T-helper 2 cell treated with Interferon-gamma antibody and Interleukin-4, amounts not matched to agents 5 μg/mL and 100 μg/mL, for 36 hours (primary cell): ENCODE measurements around the gene NREP.
"Not testable (repeated sequence)": the region's sequence is repeated elsewhere in the genome, so short reads cannot be mapped to it uniquely, and the experiment has no call there.

Source experiments
- DNase-seq: peaks from one replicate; pipeline ENCODE4 v3.0.0; 2021; ENCODE audit warnings: low spot score
- H3K27ac Mint-ChIP-seq: one replicate; pipeline ENCODE4 v1.8.0; 2021; ENCODE audit warnings: mild to moderate bottlenecking, mixed read lengths
- H3K27me3 Mint-ChIP-seq: one replicate; pipeline ENCODE4 v1.8.0; 2021; ENCODE audit warnings: low read depth, mixed read lengths
- H3K36me3 Mint-ChIP-seq: one replicate; pipeline ENCODE4 v1.8.0; 2021; ENCODE audit warnings: low read depth, mixed read lengths
- H3K4me1 Mint-ChIP-seq: one replicate; pipeline ENCODE4 v1.8.0; 2021; ENCODE audit warnings: low read depth, mixed read lengths
- H3K4me3 Mint-ChIP-seq: one replicate; pipeline ENCODE4 v1.8.0; 2022; ENCODE audit warnings: mild to moderate bottlenecking, moderate library complexity, mixed read lengths
- H3K9me3 Mint-ChIP-seq: one replicate; pipeline ENCODE4 v1.8.0; 2021; ENCODE audit warnings: mixed read lengths

NREP gene

GRCh38 chr5:111716789-111717188 is 40.2 kb downstream of the NREP start:
- Mint-ChIP-seq H3K9me3 (peaks cover 30% of the 10 kb centered on the region), H3K27me3 (peaks cover 29% of the 10 kb centered on the region)
- H3K4me1 Mint-ChIP-seq, DNase-seq, H3K27ac Mint-ChIP-seq, H3K36me3 Mint-ChIP-seq, H3K4me3 Mint-ChIP-seq: not testable (repeated sequence)

GRCh38 chr5:111707630-111708164 is 49.3 kb downstream of the NREP start:
- H3K27ac Mint-ChIP-seq = no peak overlapping the region
- no peak overlapping the region for H3K4me3 Mint-ChIP-seq
- H3K27me3 Mint-ChIP-seq = peaks cover 20% of the 10 kb centered on the region
- no peak for DNase-seq
- H3K9me3 Mint-ChIP-seq = peaks cover 14% of the 10 kb centered on the region
- peaks cover 14% of the 10 kb centered on the region for H3K4me1 Mint-ChIP-seq
- H3K36me3 Mint-ChIP-seq = peaks cover 6% of the 10 kb centered on the region

DNA sequence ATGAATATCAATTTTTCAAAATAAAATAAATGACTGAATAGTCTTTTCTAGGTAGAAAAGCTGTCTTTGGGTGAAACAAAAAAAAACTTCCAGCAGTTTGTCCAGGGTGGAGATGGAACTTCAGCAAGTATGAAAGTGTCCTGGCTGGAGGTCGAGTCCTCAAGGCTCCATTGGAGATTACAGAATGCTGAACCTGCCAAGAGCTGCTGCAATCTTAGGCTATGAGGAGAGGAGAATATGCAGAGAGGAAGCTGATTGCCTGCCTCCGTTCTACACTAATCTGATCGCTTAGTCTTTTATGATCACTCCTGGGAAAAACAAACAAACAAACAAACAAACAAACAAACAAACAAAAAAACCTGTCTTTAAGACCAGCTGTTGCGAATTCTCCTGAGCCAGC is 50.6 kb downstream of the NREP start:
- Mint-ChIP-seq H3K4me3 (no peak overlapping the region), H3K4me1 (peaks cover 16% of the 10 kb centered on the region), H3K27me3 (peaks cover 11% of the 10 kb centered on the region), H3K36me3 (no peaks in the 10 kb centered on the region), H3K27ac (no peak overlapping the region), H3K9me3 (peaks cover 4% of the 10 kb centered on the region)
- DNase-seq = no peak

DNA sequence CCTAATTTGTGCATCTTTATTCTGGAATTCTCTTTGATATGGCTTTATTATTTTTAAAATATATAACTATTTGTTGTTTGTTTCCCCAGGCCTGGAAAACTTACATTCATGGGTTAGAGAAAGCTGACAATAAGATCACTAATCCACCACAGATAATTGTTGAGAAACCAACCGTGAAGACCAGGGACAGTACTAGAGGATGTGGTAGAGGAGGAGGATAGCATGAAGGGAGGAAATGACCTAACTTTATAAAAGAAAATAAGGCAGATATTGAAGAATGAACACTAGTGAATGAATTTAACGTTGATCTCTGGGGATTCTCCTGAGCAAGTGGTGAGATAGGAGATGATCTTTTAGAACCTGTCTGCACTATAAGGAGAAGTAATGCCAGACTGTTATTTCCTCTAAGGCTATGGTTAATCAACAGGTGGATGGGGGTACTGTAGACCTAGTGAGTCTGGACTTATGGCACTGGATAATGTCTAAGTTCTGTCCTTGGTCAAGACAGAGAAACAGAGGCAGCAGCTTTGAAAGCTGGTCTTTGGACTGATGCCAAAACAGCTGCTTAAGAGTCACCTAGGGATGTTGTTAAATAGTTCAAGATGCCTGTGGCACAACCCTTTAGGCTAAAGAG is 52.4 kb downstream of the NREP start:
- no peaks in the 10 kb centered on the region for H3K36me3 Mint-ChIP-seq
- peaks cover 16% of the 10 kb centered on the region for H3K4me1 Mint-ChIP-seq
- H3K27ac Mint-ChIP-seq = peak overlapping the region; percentile 16
- H3K27me3 Mint-ChIP-seq = peaks cover 15% of the 10 kb centered on the region
- no peak for DNase-seq
- peaks cover 4% of the 10 kb centered on the region for H3K9me3 Mint-ChIP-seq
- peak overlapping the region; percentile 23 for H3K4me3 Mint-ChIP-seq

DNA sequence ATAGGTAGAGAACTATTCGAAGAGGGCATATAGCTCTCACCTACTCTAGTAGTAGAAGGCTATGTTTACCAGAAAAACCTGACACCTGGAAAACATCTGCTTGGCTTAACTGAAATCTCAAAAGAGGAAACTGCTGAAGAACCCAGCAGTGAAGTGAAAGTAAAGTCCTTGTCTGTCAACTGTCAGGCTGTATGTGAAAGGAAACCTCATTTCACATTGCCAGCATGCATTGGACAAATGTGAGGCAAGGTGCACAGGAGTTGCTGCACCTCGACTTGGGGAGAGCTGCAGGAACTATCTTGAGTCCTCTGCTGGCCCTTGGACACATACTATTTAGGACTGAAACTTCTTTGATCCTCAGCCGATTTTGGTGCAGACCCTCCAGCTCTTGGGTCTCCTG is 53.3 kb downstream of the NREP start:
- Mint-ChIP-seq H3K4me3 (peak overlapping the region; percentile 62), H3K36me3 (no peaks in the 10 kb centered on the region), H3K9me3 (peaks cover 4% of the 10 kb centered on the region), H3K27me3 (peaks cover 15% of the 10 kb centered on the region), H3K27ac (peak overlapping the region; percentile 22), H3K4me1 (peaks cover 16% of the 10 kb centered on the region)
- DNase-seq = peak; percentile 10

DNA sequence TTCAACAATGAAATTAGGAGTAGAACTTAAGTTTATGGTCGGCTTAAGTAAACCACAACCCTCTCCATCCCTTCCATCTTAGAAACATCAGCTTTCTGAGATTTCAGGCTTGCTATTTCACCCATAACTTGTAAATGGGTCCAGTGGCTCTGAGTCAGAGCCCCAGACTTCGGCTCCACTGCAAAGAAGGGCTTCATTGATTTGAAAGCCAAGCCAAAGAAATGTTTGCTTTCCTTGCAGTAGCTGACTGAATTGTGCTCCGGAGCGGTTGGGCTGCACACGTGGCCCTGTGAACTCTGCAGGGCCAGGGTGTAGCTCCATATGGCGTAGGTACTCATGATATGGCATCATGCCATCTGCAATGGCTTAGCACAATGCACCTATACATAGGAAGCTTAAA is 57.0 kb downstream of the NREP start:
- Mint-ChIP-seq H3K4me1 (peaks cover 16% of the 10 kb centered on the region), H3K4me3 (no peak overlapping the region), H3K9me3 (peaks cover 4% of the 10 kb centered on the region), H3K27me3 (peaks cover 12% of the 10 kb centered on the region), H3K27ac (no peak overlapping the region), H3K36me3 (no peaks in the 10 kb centered on the region)
- DNase-seq = no peak

DNA sequence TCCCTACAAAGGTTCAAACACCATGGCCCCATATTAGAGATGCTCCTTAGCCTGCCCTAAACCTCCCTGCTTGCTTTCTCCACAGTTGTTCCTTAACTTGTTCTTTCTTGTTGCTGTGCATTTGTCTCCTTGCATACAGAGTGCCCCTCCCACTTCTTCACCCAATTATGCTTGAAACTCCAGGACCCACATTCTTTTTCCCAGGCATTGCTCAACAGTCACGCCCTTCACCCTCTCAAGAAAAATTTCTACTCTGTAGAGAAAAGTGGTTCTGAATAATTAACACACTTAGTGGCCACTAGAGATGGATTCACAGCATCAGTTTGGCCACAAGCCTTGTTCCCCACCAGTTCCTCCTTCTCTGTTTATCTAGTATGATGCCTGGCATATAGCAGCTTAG is 57.7 kb downstream of the NREP start:
- Mint-ChIP-seq H3K27ac (no peak overlapping the region), H3K9me3 (no peaks in the 10 kb centered on the region), H3K4me1 (peaks cover 12% of the 10 kb centered on the region), H3K27me3 (peaks cover 14% of the 10 kb centered on the region), H3K4me3 (no peak overlapping the region), H3K36me3 (no peaks in the 10 kb centered on the region)
- no peak for DNase-seq

GRCh38 chr5:111697881-111698757 is 58.9 kb downstream of the NREP start:
- Mint-ChIP-seq H3K9me3 (no peaks in the 10 kb centered on the region), H3K27ac (no peak overlapping the region), H3K36me3 (no peaks in the 10 kb centered on the region), H3K27me3 (peaks cover 16% of the 10 kb centered on the region), H3K4me3 (no peak overlapping the region), H3K4me1 (peaks cover 4% of the 10 kb centered on the region)
- DNase-seq = no peak

GRCh38 chr5:111697215-111697614 is 59.8 kb downstream of the NREP start:
- Mint-ChIP-seq H3K27ac (no peak overlapping the region), H3K9me3 (no peaks in the 10 kb centered on the region), H3K36me3 (no peaks in the 10 kb centered on the region), H3K4me1 (no peaks in the 10 kb centered on the region), H3K27me3 (peaks cover 16% of the 10 kb centered on the region), H3K4me3 (no peak overlapping the region)
- DNase-seq = no peak

DNA sequence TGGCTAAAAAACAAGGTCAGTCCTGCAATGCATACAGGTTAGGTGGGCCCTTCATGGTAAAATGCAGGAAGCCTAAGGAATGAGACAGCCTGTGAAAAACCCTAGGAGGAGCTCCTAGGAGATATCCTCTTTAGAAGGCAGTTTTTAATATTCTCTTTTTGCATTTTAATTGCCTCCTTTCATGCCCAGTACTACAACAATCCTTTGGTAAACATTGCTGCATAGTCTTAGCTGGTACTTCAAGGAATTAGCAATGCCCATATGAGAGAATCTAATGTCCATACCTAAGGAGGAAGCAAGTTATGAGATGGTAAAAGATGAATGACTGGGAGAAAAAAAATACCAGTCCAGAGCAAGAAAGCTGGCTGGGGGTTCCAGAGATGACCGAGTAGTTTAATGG is 61.0 kb downstream of the NREP start:
- Mint-ChIP-seq H3K4me1 (peaks cover 2% of the 10 kb centered on the region), H3K27me3 (peaks cover 14% of the 10 kb centered on the region), H3K36me3 (no peaks in the 10 kb centered on the region), H3K27ac (no peak overlapping the region), H3K4me3 (no peak overlapping the region), H3K9me3 (no peaks in the 10 kb centered on the region)
- DNase-seq = no peak

GRCh38 chr5:111694133-111694532 is 62.9 kb downstream of the NREP start:
- no peaks in the 10 kb centered on the region for H3K36me3 Mint-ChIP-seq

GRCh38 chr5:111691914-111692313 is 65.1 kb downstream of the NREP start:
- H3K36me3 Mint-ChIP-seq = no peaks in the 10 kb centered on the region
- no peaks in the 10 kb centered on the region for H3K9me3 Mint-ChIP-seq
- H3K4me1 Mint-ChIP-seq = peaks cover 2% of the 10 kb centered on the region
- no peak overlapping the region for H3K27ac Mint-ChIP-seq
- H3K4me3 Mint-ChIP-seq = no peak overlapping the region
- no peak for DNase-seq
- peaks cover 6% of the 10 kb centered on the region for H3K27me3 Mint-ChIP-seq

More at GRCh38 chr5:111694133-111694532, 62.9 kb downstream of the NREP start:
- H3K27me3 Mint-ChIP-seq = peaks cover 6% of the 10 kb centered on the region
- no peak overlapping the region for H3K4me3 Mint-ChIP-seq
- no peak overlapping the region for H3K27ac Mint-ChIP-seq
- DNase-seq = no peak
- H3K4me1 Mint-ChIP-seq = peaks cover 2% of the 10 kb centered on the region
- H3K9me3 Mint-ChIP-seq = no peaks in the 10 kb centered on the region

GRCh38 chr5:111691508-111691907 is 65.5 kb downstream of the NREP start:
- Mint-ChIP-seq H3K4me1 (peaks cover 2% of the 10 kb centered on the region), H3K27ac (no peak overlapping the region), H3K36me3 (no peaks in the 10 kb centered on the region), H3K4me3 (no peak overlapping the region), H3K9me3 (no peaks in the 10 kb centered on the region), H3K27me3 (peaks cover 6% of the 10 kb centered on the region)
- no peak for DNase-seq

DNA sequence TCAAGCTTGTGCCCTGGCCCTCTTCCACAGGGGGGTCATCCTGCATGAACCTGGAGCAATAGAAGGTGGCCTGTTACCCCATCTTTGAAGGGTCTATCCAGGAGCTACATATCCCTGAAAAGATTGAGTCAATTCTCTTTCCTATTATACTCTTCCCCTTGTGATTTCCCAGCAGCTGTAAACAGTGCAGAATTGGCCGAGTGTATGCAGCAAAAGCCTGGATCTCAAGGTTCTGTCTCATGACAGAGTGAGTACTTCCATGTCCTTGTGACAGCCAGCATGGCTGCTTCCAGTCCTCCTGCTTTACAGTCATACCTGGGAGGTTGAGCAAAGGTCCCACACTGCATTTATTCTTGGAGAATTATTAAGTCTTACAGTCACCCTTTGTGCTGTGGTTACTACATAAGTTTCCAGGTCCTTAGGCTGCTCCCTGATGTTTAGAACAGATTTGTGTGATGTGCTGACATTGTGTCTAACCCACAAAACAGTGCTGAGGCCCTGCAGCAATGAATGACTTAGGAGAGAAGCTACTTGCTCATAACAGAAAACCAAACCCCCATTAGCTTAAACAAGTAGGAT is 67.5 kb downstream of the NREP start:
- Mint-ChIP-seq H3K36me3 (no peaks in the 10 kb centered on the region), H3K4me1 (peaks cover 2% of the 10 kb centered on the region), H3K9me3 (no peaks in the 10 kb centered on the region), H3K4me3 (no peak overlapping the region), H3K27me3 (peaks cover 3% of the 10 kb centered on the region), H3K27ac (no peak overlapping the region)
- no peak for DNase-seq
